Activated effector memory CD4-positive, alpha-beta T cell treated with anti-CD3 and anti-CD28 coated beads, Interleukin-2, amount 50 U/mL, for 16 hours (primary cell): ENCODE measurements around the gene GPC3.
"Not testable (repeated sequence)": the region's sequence is repeated elsewhere in the genome, so short reads cannot be mapped to it uniquely, and the experiment has no call there.

Experiments used
- DNase-seq: peaks from one replicate; pipeline ENCODE4 v3.0.0-alpha.2; 2020

The GPC3 gene

DNA sequence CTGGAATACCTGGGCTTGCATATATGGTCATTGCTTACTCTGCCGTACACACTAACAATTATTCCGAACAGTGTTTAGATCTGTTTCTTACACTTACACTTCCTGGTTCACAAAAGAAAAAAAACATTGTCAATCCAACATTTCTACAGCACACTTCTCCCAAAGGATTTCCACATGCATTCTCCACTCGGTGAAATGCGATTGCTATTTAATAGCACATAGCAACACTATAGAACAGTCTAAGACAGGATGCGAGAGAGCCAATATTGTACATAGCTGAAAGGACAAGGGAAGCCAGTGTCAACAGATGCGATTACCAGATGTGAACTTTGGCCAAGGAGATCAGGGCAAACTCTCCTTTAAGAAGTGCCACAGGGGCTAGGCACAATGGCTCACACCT lies 349.4 kb downstream of the GPC3 start:
- no peak for DNase-seq

DNA sequence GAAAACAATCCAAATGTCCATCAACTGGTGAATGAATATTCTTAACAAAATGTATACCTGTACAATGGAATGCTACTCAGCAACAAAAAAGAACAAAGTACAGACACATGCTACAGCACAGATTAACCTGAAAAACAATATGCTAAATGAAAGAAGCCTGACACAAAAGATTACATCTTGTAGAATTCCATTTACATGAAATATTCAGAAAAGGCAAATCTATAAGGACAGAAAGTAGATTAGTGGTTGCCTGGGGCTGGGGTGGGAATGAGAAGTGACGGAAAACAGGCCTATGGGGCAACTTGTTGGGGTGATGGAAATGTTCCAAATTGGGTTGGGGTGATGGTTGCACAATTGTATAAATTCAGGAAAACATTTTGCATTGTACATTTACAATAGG lies 351.0 kb downstream of the GPC3 start:
- DNase-seq: no peak

DNA sequence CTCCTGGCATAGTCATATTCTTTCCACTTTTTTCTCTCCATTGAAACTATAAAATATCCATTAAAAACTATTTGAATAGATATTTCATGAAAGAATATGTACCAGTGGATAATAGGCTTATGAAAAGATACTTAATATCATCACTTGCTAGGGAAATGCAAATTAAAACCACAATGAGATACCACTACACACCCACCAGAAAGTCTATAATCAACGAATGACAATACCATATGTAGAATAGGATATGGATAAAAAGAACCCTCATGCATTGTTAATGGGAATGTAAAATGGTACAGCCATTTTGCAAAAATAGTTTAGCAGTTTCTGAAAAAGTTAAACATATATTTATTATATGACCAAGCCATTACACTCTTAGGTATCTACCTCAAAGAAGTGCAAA lies 351.4 kb downstream of the GPC3 start:
- DNase-seq: no peak

DNA sequence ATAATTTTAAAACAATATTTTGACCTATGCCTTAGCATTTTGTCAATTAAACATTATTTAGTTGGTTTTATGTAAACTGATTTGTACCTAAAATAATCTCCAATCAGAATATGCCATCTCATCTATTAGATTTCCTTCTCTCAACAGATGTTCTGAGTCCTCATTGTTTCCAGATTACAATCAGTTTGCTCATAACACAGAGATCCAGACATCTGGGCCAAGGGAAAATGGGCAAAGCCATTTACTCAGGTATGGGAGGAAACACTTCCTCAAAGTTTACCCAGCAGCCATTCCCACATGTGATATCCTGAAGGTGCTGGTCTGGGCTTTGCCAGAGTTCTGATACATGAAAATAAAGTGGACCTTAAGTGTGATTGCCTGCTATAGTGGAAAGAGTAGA lies 352.2 kb downstream of the GPC3 start:
- no peak for DNase-seq

DNA sequence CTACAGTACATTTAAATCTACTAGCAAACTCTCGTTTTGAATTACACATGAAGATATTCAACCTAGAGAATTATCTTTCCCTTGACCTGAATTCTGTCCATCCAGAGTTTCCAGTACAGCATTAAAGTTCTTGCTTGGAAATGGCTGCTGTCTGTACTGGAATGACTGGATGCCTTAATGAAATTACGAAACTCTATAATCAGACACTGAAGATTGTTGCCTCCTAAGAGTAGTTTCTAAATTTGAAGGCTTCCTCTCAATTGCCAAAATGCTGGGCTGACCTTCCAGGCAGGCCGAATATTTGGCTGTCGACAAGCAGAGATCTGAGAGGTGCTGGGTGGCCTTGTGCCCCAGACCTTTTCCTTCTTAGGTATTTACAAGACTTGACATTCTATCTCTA lies 355.0 kb downstream of the GPC3 start:
- no peak for DNase-seq

DNA sequence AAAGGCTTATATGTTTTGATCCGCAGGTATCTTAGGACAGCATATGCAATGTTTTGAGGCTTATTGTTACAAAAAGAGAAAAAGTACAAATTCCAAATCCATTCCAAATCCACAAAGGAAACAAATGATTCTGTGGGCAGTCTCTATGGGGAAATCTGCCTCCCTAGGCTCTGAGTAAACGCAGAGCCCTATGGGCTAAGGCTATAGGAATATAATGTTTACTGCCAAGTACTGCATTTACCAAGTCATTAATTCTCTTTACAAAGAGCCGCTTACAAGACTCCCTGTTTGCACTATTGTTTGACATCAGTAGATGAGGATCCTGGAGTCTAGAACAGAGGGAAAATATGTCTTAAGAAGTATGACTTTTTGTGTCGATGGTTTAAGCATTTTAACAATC lies 357.7 kb downstream of the GPC3 start:
- no peak for DNase-seq

DNA sequence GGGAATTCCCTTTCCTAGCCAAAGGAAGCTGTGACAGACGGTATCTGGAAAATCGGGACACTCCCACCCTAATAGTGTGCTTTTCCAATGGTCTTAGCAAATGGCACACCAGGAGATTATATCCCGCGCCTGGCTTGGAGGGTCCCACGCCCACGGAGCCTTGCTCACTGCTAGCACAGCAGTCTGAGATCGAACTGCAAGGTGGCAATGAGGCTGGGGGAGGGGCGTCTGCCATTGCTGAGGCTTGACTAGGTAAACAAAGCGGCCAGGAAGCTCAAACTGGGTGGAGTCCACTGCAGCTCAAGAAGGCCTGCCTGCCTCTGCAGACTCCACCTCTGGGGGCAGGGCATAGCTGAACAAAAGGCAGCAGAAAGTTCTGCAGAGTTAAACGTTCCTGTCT lies 364.0 kb downstream of the GPC3 start:
- not testable (repeated sequence) for DNase-seq

DNA sequence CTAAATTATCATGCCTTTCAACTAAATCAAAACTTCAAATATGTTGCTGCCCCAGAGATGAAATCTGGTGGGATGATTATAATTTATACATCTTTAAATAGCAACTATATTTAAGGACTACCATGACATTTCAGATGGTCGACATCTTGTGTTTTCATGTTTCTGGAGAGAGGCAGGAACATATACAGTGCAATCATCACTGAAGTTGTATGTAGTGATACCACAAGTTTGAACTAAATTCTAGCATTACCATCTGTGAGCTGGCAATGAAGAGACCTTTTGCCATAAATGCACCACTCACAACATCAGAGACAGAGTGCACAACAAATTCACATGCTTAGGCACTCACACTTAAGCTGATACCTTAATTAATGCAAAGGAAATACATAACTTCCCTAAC lies 373.7 kb downstream of the GPC3 start:
- DNase-seq: no peak

DNA sequence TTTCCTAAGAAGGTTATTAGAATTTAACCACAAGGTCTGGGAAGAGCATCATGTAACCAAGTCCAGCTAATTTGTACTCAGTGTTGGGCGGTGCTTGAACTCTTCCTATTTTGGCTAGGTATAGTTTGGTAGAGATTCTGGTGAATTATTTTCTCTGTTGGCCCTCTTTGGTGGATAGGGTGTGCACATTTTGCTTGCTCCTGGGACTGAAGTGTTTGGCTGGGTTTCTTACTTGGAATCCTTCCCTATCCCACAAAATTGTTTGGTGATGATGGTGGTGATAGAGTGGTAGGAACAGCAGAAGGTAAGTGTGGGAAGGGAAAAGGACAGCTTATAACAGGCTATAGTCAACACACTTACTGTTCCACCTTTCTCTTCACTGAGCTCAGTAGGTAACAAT lies 375.3 kb downstream of the GPC3 start:
- DNase-seq: no peak

DNA sequence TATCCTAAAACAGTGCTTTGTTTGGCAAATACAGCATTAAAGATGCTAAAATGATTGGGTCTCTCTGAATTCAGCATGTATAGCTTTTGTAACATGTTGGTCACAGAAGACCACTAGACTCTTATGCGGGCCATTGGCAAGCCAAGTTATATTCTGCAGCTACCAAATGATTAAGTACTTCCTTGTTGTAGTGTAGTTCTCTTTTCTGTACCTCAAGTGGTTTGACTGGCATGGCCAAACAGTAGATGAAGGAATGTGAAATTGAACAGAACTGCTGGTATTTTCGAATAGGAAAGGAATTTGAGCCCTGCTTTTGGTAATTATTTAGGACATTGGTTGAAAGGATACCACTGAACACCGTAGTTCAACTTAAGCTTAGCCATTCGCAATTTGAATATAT lies 376.2 kb downstream of the GPC3 start:
- no peak for DNase-seq

DNA sequence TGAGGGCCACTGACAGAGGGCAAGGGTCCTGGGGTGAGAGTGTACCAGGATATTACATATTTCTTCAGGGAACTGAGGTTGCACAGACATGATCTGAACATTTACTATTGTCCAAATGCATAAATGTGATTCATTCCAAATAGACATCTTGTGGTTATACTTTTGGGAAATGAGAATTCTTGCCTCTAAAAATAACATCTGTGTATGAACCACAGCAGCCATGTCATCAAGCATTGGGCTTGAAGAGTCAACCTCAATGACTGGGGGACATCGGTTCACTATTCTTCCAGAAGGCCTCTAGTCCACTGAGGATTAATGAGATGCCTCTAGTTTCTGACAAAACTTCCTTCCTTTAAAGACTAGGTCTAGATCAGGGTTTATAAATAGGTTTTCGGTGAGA lies 377.0 kb downstream of the GPC3 start:
- DNase-seq: no peak

DNA sequence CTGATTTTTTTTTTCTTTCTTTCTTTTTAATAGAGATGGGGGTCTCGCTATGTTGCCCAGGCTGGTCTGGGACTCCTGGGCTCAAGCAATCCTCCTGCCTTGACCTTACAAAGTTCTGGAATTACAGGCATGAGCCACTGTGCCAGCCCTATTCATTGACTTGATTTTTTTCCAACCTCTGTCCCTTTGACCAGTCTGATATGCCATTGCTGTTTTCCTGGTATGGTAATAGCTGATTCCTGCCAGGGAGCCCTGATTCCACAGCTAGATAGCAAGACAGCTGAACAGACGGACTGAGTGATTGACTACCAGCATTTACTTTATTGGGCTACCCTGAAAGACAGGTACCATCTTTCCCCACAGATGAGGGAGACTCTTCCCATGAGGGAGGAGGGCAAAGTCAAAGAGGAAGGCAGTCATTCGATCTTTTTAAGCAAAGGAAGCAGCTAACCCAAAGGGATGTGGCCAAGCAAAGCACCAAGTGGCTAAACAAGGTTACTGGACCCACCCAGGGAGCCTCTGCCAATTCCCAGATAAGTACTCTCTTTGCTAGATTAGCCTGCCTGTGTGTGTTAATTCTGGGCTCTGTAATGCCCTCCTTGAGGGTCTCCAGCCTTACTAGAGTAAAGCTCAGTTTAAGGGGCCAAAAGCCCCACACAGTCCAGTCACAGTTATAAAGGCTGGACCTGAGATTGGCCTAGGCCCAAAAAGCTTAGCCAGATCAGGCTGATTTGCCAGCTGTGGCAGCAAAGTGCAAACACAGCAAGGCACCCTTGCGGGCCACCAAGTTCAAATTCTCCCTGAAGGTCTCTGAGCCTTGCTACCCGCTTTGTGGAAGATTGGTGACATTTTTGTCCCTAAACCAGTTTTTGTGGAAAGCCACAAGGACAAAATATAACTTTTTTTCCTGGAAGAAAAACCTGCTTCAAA lies 377.7 kb downstream of the GPC3 start:
- no peak for DNase-seq

DNA sequence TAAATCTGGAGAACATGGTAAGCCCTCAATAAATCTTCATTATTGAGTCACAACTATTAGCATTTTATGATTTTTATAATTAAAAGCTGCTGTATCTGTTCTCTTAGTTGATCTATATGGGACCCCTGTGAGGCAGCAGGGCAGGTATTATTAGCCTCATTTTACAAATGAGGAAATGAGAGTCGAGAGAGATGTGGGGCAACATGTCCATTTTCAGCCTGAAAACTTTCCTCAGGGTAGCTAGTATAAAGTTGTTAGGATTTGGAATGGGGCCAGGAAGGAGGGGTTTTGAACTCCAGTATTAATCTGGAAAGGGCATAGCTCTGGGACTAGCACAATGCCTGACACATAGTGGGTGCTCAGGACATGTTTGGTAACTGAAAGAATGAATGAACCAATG lies 378.4 kb downstream of the GPC3 start:
- no peak for DNase-seq

DNA sequence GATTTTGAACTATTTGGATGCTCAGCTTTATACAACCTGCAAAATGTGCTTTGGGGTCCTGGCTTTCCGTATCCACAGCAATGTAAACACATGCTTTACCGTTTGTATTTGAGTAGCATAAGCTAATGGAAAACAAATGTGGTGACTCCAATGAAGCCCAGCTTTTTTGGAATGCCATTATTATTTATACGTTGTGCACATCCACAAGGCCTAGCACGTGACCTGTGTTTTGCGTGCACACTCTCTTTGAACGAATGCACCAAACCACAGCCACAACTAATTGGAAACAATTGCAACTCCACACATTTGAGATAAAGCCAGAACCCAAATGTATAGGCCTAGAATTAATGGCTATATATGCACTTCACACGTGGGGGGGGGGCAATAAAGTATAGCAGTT lies 380.6 kb downstream of the GPC3 start:
- DNase-seq: no peak

DNA sequence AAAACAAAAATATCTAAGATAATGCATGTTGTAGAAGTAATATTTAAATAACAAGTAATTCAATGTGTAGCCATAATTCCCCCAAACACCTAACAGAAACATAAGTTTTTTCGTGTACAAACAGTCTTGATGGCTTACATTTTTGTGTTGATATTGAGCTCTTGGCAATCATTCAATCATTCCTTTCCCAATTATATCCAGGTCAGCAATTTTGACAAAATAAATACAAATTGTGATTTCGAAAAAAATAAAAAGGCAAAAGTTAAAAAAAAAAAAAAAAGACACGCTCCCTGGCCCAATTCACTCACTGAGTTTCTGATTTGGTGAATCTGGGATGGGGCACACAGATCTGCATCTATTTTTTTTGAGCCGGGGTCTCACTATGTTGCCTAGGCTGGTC lies 382.5 kb downstream of the GPC3 start:
- no peak for DNase-seq

DNA sequence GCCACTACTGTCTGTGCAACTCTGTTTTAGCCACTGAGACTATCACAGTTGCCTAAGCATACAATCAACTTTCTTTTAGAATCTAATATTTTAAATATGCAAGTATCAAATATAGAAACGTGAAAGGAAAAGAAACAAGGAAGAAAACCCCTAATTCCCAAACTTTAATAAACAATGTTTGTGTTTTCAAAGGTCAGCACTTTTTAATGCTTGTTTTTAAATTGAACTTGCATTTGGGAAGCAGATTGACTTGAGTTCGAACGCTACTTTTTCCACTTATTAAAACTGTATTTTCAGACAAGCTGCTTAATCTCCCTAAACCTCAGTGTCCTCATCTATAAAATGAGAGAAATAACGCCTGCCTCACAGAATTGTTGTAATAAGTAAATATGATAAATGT lies 384.3 kb downstream of the GPC3 start:
- DNase-seq: no peak

DNA sequence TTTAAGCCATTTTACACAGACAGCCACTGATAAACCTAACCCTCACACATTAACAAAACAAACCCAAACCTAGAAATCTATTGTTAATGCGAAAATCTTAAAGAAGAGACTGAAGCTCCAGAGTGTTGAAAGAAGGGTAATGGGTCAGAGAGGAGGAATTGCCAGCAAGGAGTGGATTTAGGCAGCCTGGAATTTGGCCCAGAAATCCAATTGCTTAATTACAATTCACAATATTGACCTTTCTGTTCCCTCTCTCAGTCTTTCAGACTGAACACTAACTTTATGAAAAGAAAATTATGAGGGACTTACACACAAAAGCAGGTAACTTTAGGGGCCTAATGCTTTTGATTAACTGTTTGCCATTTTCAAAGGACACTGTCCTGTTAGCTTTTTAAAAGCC lies 384.9 kb downstream of the GPC3 start:
- no peak for DNase-seq

DNA sequence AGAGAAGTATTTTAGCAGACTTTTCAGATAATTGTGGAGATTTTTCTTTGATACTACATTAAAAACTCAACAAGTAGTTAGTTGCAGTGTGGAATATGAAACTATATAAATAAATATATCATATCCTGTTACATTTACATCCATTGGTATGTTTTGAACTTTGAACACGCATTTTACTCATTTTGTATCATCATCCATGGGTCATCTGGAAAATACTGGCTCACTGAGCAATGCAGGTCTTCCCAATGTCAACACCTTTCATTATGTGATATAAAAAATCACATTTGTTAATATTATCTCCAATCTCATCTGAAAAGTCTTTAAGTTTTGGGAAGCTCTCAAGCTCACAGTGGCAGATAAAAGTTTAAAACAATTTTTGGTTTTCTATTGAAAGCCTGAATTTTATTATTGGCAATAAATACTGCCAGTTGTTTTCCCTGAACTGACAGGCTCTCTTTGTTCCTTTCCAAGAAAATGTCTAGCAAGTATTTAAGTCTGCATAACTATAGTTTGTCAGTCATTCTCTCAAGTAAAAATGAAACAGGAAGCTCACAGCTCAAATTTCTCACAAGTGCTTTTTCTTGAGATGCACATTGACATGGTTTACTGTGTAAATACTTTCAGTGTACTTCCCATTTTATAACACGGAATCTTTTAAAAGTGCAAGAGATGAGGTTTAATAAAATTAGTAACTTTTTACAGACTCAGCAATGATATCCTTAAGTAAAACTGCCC lies 386.6 kb downstream of the GPC3 start:
- no peak for DNase-seq

DNA sequence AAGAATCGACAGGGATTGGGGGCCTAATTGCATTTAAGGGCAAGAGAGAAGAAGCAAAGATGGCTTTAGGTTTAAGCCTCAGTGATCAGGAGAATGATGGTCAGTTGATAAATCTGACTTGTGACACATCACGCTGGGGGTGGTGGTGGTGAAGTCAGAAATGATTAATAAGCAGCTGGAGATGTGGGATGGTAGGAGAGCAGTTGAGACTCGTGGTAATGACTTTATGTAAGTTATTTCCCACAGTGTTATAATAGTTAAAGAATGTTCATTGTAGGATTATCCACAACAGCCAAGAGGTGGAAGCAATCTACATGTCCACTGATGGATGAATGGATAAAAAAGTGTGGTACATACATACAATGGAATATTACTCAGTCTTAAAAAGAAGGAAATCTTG lies 391.2 kb downstream of the GPC3 start:
- DNase-seq: no peak

DNA sequence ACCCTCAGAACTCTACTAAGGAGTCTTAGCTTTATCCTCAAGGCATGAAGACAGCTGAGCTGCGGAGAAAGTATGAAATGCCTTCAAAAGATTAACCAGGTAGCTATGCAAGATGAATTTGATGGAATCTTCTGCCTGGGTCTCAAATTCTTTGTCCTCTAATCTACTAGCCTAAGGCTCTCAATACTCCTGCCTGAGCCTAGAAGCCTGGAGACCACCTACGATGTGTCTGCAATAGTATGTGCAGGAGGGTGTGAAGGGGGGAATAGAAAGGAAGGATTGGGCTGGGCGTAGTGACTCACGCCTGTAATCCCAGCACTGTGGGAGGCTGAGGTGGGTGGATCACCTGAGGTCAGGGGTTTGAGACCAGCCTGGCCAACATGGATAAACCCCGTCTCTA lies 391.9 kb downstream of the GPC3 start:
- DNase-seq: no peak

DNA sequence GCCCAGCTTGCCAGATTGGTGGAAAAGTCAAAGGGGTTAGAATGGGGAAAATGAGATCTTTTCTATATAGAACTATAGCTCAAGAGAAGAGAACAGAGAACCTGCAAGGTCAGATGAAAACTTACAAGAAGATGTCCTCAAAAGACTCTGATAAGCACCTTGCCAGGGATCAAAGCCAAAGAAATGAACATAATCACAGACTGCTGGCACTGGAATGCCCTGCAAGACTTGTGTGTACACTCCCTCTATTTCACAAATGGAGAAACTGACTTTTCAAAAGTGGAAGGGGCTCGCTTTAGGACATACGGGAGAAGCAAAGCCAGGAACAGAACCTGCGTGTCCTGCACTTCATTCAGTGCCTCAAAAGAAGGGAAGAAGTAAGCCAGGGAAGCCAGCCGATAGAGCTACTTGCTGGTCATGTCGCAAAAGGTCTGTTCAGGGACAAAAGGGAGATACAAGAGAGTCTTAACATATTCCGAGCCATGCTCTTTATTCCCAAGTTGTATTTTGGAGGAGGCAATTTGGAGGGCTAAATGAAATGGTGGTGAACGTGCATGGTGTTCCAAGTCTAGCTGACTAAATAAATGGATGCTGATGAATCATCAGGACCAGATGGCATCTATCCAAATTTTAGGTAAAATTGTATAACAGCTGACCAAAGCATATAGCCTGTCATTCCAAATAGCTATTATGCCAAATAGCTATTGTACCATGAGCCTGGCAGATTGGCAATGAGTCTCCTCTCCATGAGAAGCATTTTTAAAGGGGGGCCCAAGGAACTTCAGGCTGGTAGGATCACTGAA lies 394.5 kb downstream of the GPC3 start:
- no peak for DNase-seq

DNA sequence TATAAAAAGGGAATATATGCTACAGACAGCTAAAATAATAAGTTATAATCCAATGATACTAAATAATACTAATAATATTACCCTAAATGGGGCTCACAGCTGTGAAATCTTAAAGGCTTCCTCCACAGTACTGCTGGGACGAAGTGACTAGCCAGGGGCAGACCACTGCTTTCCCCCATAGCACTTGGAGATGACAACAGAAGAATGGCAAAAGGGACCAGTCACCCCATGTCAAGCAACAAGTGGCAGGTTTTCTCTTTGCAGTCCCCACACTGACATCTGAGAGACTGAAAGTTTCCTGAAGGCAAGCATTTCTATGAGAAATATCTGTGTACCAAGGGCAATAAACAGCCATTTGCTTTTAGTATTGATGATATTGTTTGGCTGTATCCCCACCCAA lies 396.6 kb downstream of the GPC3 start:
- DNase-seq: no peak

DNA sequence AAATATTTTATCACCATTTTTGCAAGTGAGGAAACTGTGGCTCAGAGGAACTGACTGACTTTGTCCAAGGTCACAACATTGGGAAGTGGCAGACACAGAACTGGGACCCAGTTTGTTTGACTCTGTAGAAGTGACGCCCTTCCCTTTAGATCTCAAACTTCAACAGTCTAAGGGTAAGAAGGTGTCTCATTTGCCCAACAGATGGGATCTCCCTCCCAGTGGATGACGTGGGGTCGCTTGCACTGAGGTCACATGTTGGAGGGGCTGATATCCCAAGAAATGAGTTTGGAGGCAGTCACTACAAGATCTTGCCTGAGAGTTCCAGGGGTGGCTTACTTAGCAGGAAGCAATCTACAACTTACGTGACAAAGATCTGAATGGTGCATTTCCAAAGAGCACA lies 397.6 kb downstream of the GPC3 start:
- DNase-seq: no peak

DNA sequence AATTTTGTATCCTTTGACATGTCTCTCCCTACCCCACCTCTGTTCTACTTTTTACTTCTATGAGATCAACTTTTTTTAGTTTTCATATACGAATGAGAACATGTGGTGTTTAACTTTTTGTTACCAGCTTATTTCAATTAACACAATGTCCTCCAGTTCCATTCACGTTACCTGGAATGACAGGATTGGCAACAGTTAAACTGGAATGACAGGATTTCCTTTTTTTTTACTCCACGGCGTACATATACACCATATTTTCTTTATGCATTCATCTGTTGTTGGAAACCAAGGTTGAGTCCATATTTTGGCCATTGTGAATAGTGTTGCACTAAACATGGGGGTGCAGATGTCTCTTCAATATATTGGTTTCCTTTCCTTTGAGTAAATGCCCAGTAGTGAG lies 398.3 kb downstream of the GPC3 start:
- no peak for DNase-seq
